GM19099 (cell line): Measurements from ENCODE around the gene GDI2.

ENCODE experiments used
- POLR2A ChIP-seq: IDR thresholded peaks from 3 replicates; pipeline ENCODE4 v1.6.1; 2011; ENCODE audit warnings: low read depth; ENCODE audit not compliant: insufficient read length; ENCODE audit errors: extremely low read depth

The GDI2 gene

DNA sequence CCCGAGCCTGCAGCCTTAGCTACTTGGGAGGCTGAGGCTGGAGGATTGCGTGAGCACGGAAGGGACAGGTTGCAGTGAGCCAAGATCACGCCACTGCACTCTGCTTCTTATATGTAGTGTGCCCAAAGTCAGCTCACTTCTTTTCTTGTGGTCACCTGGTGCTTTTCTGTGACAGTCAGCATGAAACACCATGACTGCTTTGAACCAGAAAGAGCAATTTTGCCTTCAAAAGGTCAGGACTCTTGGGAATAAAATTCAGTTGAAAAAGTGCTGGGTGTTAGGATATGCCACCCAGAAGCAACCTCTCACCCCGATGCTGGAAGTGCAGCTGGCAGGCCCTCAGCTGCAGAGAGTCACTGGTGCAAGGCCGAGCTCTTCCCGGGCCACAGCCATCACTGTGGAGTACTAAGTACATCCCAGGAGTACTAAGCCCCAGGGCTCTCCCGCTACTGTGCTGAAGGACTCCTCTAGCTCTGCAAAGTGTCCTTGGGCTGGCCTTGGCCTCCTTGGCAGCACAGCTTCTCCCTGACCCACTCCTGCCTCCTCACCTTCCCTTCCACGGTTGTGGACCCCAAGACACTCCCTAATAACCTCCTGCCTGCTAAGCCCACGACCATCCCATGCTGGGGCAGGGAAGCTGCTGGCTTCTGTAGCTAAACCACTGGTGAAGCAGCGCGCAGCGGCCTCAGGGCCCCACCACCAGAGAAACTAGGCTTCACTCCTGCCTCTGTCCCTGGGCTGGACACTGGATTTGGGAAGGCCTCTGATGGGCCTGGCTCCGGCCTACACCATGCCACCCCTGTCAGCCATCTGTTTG lies 17.6 kb upstream of the GDI2 start:
- TF ChIP-seq POLR2A, result no peak

DNA sequence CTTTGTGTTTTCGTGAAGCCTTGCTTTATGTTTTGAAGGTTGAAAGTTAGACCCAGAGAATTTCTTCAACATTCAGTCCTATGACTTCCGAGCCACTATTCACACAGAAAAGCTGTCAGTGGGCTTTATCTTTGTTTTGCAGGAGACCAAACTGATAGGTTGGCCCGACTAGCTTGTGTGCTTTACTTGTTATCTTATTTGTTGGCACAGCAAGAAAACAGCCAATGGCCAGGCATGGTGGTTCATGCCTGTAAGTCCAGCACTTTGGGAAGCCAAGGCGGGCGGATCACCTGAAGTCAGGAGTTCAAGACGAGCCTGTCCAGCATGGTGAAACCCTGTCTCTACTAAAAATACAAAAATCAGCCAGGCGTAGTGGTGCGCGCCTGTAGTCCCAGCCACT lies 16.0 kb upstream of the GDI2 start:
- no peak for TF ChIP-seq POLR2A

DNA sequence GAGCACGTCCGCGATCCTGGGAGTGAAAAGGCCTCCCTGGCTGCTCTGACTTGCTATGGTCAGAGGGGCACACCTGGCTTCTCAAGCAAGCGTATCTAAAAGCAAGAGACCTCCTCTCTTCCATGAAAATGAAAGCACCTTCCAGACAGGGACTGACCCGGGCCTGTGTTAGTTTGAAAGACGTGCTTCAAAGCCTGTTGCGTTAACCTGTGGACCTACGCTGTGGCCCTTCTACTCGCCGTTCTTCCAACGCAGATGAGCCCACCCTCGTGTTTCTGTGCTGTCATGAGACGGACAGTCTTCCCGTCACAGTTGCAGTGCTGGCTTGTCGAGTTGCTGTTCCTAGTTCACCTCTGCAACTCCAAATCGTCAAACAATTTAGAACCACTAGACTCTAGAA lies 15.5 kb upstream of the GDI2 start:
- TF ChIP-seq POLR2A, result no peak

DNA sequence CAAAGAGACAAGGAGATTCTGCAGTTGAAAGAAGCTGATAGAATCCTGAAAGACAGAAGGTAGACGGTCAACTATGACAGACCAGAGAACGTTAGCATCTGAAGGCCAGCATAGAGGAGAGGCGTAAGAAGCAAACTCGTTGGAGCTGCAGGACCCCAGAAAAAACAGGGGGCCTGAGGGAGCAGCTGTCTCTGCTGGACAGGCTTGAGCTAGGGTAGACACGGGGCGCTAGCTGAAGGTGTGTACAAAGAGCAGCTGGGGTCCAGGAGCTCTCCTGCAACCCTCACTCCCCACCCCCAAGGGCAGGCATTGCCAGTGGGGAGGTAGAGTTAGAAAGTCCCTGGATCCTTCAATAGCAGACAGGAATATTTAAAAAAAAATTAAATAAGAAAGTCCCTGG lies 14.6 kb upstream of the GDI2 start:
- no peak for TF ChIP-seq POLR2A

DNA sequence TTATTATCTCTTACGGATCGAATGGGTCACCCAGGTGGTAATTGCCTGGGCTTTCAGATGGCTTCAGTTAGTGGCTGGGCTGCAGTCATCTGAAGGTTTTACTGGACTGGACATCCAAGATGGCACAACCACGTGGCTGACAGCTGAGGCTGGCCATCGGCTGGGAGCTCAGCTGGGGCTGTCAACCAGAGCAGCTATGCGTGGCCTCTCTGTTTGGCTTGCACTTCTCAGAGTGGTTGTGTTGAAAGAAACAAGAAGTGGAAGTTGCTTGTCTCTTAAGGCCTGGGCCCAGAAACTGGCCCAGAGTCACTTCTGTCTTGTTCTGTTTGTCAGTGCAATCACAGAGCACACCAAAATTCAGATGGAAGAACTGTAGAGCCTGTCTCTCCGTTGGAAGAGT lies 5.7 kb upstream of the GDI2 start:
- no peak for TF ChIP-seq POLR2A

DNA sequence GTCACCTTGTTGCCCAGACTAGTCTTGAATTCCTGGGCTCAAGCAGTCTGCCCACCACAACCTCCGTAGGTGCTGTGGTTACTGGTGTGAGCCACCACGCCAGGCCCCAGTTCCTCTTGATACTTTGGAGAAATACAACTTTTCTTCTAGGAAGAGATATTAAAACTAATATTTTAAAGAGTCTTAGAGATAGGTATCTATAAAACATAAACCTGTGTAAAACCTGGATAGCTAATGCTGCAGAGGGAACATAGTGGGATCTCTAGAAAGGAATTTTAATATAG lies 4.8 kb upstream of the GDI2 start:
- no peak for TF ChIP-seq POLR2A

GRCh38 chr10:5817322-5818047 lies 4.3 kb upstream of the GDI2 start:
- TF ChIP-seq POLR2A, result no peak

- TF ChIP-seq POLR2A, result no peak
Measured at GRCh38 chr10:5816170-5816569, 2.9 kb upstream of the GDI2 start.

GRCh38 chr10:5814110-5815107 lies 1.2 kb upstream of the GDI2 start:
- TF ChIP-seq POLR2A, result no peak

DNA sequence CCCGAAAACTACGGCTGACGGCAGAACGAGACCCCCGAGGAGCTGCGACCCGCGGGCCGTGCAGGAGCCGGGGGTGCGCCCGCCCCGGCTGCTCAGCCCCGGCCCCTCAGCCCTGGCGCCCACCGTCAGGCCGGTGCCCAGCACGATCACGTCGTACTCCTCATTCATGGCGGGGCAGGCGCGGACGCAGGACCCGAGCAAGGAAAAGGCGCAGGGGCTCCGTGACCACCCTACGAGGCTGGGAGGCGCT lies 218 bp downstream of the GDI2 start:
- TF ChIP-seq POLR2A, result no peak

GRCh38 chr10:5812283-5813090 lies 747 bp downstream of the GDI2 start:
- TF ChIP-seq POLR2A, result no peak

DNA sequence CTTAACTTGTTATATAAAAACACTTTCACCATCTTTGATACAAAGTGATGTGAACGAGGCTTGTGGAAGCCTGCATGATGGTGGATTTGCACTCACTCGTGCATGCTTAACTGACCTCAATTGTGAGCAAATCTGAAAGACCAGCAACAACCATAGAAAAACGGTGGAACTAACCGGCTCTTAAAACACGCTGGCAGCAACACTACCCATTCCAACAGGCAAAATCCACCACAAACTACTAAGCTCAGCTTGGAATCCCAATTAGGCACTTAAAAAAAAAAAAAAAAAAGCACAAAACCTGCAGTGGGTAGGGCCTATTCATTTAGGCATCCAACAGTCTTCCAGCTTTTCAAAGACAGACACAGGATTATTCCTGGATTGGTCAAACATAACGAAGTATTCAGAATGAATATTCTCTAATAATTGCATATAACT lies 1.8 kb downstream of the GDI2 start:
- no peak for TF ChIP-seq POLR2A

- TF ChIP-seq POLR2A, result no peak
Measured at GRCh38 chr10:5810225-5810624, 3.0 kb downstream of the GDI2 start.

GRCh38 chr10:5809527-5810154 lies 3.6 kb downstream of the GDI2 start:
- TF ChIP-seq POLR2A, result no peak
